ENCODE results near the gene DISC1.

Gene DISC1

DNA sequence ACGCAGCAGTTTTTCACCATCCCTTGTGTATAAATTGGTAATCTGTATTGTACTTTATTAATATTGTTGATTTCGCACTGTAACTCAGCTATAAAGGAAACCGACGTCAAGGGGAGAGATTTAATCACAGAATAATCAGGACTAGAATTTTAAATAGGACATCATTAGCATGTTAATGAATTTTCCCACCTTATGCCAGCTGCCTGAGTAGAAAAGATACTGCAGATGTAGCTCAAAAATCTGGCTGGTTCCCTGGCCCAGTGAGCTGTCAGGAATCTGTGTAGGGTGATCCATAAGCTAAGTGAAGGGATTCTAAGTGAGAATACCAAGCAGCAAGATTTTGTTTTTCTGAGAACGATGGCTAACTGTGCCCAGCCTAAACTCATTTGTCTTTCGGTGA, 195.5 kb downstream of the DISC1 start:
- DNase-seq (ENCODE audit: insufficient read length) (no peak), FAIRE-seq (no peak)
- TF ChIP-seq TAF1 (IDR thresholded peaks at IDR 0.05; ENCODE audit: borderline replicate concordance, low read depth, low read length) (no peak), POLR2A (IDR thresholded peaks at IDR 0.05; ENCODE audit: low read depth, low read length) (no peak), POLR2AphosphoS5 (IDR thresholded peaks at IDR 0.05; ENCODE audit: low read depth, low read length) (no peak)

DNA sequence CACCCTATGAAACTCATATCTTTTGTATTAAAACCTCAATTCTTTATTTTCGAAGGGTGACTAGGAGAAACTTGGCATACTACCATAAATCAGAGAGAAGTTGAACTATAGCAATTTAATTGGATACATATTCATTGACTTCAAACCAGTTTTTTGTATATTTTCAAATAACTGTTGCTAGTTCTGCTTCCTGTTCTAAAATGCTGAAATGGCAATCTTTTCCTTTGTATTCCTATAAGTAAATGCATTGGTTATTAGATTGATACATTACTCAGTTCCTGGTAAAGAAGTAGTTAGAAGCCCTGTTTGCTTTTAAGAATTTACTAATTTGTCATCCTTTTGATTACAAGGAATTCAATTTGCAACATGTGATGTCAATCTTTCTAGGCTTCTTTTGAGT, 200.0 kb downstream of the DISC1 start:
- no peak for TF ChIP-seq POLR2A (IDR thresholded peaks at IDR 0.05; ENCODE audit: low read depth, low read length)
- TF ChIP-seq POLR2AphosphoS5 (IDR thresholded peaks at IDR 0.05; ENCODE audit: low read depth, low read length) = no peak
- no peak for TF ChIP-seq TAF1 (IDR thresholded peaks at IDR 0.05; ENCODE audit: borderline replicate concordance, low read depth, low read length)
- FAIRE-seq (no peak), DNase-seq (ENCODE audit: insufficient read length) (no peak)

DNA sequence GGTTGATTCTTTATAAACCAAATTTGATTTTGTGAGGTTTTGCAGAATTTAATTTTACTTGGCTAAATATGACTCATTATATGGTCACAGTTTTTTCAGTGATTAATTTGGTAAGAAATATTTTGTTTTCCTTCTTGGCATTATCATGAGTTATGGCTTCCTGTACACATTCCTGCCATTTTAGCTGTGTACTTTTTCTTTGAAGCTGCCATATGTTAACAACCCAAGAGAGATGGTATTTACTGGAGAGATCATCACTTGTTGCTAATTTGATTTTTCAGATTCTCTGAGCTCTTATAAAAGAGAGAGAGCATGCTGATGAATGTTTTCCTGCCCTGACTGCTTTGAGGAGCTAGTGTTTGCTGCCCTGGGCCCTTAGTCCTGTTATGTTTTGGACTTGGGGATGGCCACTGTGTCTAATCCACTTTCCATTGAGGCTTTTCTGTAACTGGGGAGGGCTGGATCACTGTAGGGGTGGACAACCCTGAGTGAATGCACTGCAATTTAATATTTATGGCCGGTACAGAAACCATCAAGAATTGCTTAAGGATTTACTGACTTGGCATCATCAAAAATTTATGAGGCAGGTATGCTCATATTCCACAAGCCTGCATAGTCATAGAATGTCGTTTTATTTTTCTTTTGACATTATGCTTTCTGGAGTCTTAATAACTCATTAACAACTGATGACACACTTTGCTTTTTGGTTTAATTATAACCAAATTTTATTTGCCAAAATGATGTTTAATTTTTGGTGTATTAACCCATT, 200.9 kb downstream of the DISC1 start:
- DNase-seq (ENCODE audit: insufficient read length) = no peak
- no peak for TF ChIP-seq POLR2A (IDR thresholded peaks at IDR 0.05; ENCODE audit: low read depth, low read length)
- TF ChIP-seq POLR2AphosphoS5 (IDR thresholded peaks at IDR 0.05; ENCODE audit: low read depth, low read length) = no peak
- no peak for TF ChIP-seq TAF1 (IDR thresholded peaks at IDR 0.05; ENCODE audit: borderline replicate concordance, low read depth, low read length)
- no peak for FAIRE-seq

DNA sequence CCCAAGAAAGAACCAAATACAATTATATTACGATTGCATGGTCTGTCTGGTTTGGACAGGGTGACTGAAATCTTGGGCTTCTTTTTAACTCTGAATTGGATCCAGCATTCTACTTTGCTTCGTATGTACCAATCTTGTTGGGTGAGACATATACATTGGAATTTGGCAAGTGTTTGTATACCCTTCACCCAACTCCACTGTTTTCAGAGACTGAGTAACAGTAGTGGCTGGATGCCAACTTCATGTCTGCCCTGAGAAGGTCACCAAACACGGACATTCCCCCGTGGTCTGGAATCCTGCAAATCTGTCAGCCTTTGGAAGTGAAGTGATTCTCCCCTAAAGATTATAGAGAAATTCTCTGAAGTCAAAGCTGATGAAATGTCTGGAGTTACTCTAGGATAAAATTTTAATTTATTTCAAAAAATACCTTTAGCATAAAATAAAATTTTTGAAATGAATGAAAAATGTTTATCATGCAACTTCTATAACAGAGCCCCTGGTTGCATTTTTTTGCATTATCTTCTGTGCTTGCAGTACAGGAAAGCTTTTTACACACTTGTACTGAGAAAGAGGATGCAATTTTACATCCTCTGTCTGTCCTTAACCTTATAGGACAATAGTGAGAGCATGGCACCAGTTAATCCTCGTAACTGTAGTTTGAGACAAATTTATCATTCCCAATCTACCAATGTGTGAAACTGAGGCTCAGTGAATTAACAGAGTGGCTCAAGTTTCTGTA, 201.8 kb downstream of the DISC1 start:
- TF ChIP-seq POLR2AphosphoS5 (IDR thresholded peaks at IDR 0.05; ENCODE audit: low read depth, low read length) (no peak), TAF1 (IDR thresholded peaks at IDR 0.05; ENCODE audit: borderline replicate concordance, low read depth, low read length) (no peak)
- DNase-seq (ENCODE audit: insufficient read length) (no peak), FAIRE-seq (no peak)

DNA sequence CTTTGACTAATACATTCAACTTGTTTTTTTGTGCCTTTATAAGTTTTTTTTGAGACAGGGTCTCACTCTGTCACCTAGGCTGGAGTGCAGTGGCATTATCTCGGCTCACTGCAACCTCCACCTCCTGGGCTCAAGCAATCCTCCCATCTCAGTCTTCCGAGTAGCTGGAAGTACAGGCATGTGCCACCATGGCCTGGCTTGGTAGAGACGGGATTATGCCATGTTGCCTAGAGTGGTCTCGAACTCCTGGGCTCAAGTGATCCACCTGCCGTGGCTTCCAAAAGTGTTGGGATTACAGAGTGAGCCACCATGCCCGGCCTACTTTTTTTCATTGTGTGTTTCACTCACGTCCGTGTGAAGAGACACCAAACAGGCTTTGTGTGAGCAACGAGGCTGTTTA, 202.7 kb downstream of the DISC1 start:
- FAIRE-seq = no peak
- TF ChIP-seq POLR2A (IDR thresholded peaks at IDR 0.05; ENCODE audit: low read depth, low read length) = no peak
- TF ChIP-seq POLR2AphosphoS5 (IDR thresholded peaks at IDR 0.05; ENCODE audit: low read depth, low read length) = no peak
- no peak for TF ChIP-seq TAF1 (IDR thresholded peaks at IDR 0.05; ENCODE audit: borderline replicate concordance, low read depth, low read length)
- no peak for DNase-seq (ENCODE audit: insufficient read length)

DNA sequence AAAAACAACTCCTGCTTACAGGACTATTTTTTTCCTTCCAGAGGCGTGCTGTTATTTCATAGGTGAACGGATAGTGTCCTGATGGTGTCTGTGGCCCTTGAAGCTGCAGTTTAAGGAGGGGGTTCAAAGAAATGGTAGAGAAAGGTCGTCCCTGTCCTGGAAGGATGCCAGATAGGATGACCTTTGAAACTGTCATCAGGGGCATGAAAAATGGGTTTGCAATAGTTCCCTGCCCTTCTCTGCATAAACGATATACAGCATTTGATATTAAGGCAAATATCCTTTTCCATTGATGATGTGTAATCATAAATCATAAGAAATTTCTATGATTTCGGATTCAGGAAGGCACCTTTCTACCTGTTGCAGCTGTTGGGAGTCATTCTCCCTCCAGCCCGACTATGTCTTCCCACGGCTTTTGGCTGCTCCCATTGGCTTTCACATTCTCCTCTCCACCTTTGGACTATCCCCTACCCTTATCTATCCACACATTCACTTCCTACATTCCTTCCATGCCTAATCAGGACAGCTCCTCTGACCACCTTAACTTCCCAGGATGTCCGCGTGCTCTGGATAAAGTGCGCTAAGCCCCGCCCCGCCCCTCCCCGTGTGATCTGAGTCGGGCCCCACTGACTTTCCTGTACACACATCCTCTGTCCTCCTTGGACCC, 209.8 kb downstream of the DISC1 start:
- FAIRE-seq = no peak
- TF ChIP-seq POLR2A (IDR thresholded peaks at IDR 0.05; ENCODE audit: low read depth, low read length) (no peak), POLR2AphosphoS5 (IDR thresholded peaks at IDR 0.05; ENCODE audit: low read depth, low read length) (no peak), TAF1 (IDR thresholded peaks at IDR 0.05; ENCODE audit: borderline replicate concordance, low read depth, low read length) (no peak)
- DNase-seq (ENCODE audit: insufficient read length) = no peak

DNA sequence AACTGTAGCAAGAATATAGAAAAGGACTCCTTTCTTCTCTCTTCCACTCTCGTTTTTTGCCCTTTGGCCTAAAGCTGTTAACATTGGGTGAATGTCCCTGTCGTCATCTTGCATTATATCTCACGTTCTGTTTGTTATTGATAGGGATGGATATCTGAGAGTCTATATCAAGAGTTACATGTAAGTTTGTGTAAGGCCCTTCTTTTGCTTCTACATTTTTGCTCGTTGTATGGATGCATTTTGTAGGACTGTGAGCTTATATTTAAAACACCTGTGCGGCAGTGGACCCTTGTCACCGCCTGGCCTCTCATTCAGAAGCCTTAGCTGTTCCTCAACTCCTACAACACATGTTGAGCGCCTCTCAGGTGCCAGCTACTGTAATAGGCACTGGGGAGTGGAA, 211.9 kb downstream of the DISC1 start:
- no peak for TF ChIP-seq TAF1 (IDR thresholded peaks at IDR 0.05; ENCODE audit: borderline replicate concordance, low read depth, low read length)
- TF ChIP-seq POLR2A (IDR thresholded peaks at IDR 0.05; ENCODE audit: low read depth, low read length) = no peak
- no peak for TF ChIP-seq POLR2AphosphoS5 (IDR thresholded peaks at IDR 0.05; ENCODE audit: low read depth, low read length)
- no peak for FAIRE-seq
- no peak for DNase-seq (ENCODE audit: insufficient read length)

DNA sequence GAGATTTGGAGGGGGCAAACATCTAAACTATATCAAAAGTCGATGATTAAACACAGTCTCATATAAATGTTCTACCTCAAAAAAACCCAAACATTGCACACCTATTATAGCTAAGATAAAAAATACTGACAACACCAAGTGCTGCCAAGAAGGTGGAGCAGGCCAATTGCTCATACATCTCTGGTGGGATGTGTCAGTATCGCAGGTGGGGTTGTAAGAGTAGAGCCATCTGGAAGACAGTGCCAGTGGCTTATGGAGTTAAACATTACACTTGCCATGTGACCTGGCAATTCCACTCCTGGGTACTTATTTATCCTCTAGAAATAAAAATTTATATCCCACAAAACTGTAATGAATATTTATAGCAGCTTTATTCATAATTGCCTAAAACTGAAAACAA, 213.4 kb downstream of the DISC1 start:
- TF ChIP-seq TAF1 (IDR thresholded peaks at IDR 0.05; ENCODE audit: borderline replicate concordance, low read depth, low read length) (no peak), POLR2A (IDR thresholded peaks at IDR 0.05; ENCODE audit: low read depth, low read length) (no peak), POLR2AphosphoS5 (IDR thresholded peaks at IDR 0.05; ENCODE audit: low read depth, low read length) (no peak)
- DNase-seq (ENCODE audit: insufficient read length) (no peak), FAIRE-seq (no peak)

DNA sequence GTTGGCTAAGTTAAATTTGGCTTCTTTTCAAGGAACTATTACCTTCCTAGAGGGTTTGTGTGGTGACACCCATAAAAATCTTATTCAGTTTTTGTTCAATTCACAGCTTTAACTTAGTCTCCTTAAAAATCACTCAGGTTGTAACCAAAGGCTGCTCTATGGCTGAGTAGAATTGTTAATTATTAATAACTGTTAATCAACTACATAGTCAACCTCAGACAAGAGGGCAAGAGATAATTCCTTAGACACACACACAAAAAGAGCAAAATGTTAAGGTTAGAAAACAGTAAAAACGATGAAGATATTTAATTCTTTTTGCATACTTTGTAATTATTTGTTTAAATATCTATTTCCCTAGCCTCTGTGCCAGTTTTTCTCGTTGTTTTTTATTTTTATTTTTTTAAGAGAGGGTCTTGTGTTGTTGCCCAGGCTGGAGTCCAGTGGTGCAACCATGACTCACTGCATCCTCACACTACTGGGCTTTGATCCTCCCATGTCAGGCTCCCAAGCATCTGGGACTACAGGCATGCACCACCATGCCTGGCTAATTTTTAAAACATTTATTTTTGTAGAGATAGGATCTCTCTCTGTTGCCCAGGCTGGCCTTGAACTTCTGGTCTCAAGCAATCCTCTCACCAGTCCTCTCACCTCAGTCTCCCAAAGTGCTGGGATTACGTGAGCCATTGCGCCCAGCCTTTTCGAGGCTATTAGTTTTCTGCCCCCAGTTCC, 215.2 kb downstream of the DISC1 start:
- DNase-seq (ENCODE audit: insufficient read length) = no peak
- FAIRE-seq = no peak

DNA sequence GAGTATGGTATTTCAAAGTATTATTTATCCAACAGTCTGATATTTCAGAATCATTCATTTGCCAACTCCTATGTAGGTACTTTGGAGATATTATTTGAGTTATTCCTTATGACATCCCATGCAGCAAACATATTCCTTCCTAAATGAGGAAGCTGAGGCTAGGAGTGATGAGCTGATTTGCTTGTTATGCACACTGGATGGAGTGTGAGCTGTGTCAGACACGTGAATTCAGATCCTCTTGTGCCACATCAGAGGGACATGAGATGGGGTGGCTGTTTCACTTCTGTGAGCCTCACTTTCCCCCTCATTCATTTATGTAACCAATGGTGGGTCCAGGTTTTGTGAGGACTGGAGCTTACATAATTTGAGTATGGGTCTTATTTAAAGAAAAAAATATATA, 215.9 kb downstream of the DISC1 start:
- FAIRE-seq = no peak
- DNase-seq (ENCODE audit: insufficient read length) = no peak
- TF ChIP-seq POLR2A (IDR thresholded peaks at IDR 0.05; ENCODE audit: low read depth, low read length) (no peak), POLR2AphosphoS5 (IDR thresholded peaks at IDR 0.05; ENCODE audit: low read depth, low read length) (no peak), TAF1 (IDR thresholded peaks at IDR 0.05; ENCODE audit: borderline replicate concordance, low read depth, low read length) (no peak)

More for the DNA sequence above, 215.2 kb downstream of the DISC1 start:
- no peak for TF ChIP-seq POLR2AphosphoS5 (IDR thresholded peaks at IDR 0.05; ENCODE audit: low read depth, low read length)
- TF ChIP-seq POLR2A (IDR thresholded peaks at IDR 0.05; ENCODE audit: low read depth, low read length) = no peak
- TF ChIP-seq TAF1 (IDR thresholded peaks at IDR 0.05; ENCODE audit: borderline replicate concordance, low read depth, low read length) = no peak

DNA sequence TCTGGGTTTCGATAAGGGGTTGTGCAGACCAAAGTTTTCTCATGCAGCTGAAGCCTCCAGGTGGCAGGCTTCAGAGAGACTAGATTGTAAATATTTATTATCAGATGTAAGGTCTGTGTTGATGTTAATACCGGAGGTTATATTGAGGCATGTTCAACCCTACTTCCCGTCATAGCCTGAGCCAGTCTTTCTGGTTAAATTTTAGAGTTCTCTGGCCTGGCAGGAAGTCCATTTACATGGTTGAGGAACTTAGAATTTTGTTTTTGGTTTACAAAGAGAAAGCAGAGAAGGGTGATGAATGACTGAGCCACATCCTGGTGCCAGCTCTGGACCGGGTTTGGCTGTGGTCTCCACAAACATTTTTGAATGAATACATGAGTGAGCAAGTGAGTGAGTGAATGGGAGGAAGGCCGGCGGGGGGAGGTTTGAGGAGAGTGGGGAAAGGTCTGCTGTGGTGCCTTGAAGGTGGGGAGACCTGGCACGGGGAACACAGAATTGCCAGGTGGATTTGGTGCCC, 218.5 kb downstream of the DISC1 start:
- DNase-seq (ENCODE audit: insufficient read length) (no peak), FAIRE-seq (no peak)
- TF ChIP-seq POLR2A (IDR thresholded peaks at IDR 0.05; ENCODE audit: low read depth, low read length) = no peak
- no peak for TF ChIP-seq POLR2AphosphoS5 (IDR thresholded peaks at IDR 0.05; ENCODE audit: low read depth, low read length)
- no peak for TF ChIP-seq TAF1 (IDR thresholded peaks at IDR 0.05; ENCODE audit: borderline replicate concordance, low read depth, low read length)

All from GM12892 (cell line).